ENCODE measurements around the gene ZNF24.

Gene ZNF24

DNA sequence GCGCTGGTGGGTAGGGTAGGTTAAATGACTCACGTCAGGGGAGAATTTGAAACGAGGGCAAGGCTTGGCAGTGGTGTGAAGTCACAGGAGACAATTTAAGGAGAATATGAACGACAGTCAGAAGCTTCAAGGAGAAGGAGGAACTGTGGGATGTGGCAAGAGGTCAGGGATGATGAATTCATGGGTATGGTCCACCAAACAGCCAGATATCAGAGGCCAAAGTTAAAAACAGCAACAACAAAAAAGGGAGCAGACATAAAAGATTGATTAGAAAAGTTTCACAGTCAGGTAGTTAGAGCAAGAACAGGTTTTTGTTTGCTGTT, 34.3 kb upstream of the ZNF24 start:
- no peak overlapping the region for H3K9ac ChIP-seq (ENCODE audit: low read length in 5 of 5)
- H3K4me1 ChIP-seq (ENCODE audit: control insufficient read depth in 5 of 5, insufficient read depth in 5 of 5, low read length in 5 of 5): peaks cover 0 to 16% (median 11%) of the 10 kb centered on the region in 5 donors
- H3K27me3 ChIP-seq (ENCODE audit: control insufficient read depth in 5 of 5, insufficient read depth in 4 of 5, low read length in 5 of 5): no peaks in the 10 kb centered on the region
- no peak overlapping the region for H3K27ac ChIP-seq (ENCODE audit: low read depth, low read length)
- H3K4me3 ChIP-seq (ENCODE audit: low read depth in 1 of 5, low read length in 5 of 5): no peak overlapping the region
- no peaks in the 10 kb centered on the region for H3K9me3 ChIP-seq (ENCODE audit: control insufficient read depth in 5 of 5, low read length in 5 of 5)
- peaks cover 0 to 2% (median 0%) of the 10 kb centered on the region in 5 donors for H3K36me3 ChIP-seq (ENCODE audit: control insufficient read depth in 5 of 5, insufficient read depth in 5 of 5, low read length in 5 of 5)

DNA sequence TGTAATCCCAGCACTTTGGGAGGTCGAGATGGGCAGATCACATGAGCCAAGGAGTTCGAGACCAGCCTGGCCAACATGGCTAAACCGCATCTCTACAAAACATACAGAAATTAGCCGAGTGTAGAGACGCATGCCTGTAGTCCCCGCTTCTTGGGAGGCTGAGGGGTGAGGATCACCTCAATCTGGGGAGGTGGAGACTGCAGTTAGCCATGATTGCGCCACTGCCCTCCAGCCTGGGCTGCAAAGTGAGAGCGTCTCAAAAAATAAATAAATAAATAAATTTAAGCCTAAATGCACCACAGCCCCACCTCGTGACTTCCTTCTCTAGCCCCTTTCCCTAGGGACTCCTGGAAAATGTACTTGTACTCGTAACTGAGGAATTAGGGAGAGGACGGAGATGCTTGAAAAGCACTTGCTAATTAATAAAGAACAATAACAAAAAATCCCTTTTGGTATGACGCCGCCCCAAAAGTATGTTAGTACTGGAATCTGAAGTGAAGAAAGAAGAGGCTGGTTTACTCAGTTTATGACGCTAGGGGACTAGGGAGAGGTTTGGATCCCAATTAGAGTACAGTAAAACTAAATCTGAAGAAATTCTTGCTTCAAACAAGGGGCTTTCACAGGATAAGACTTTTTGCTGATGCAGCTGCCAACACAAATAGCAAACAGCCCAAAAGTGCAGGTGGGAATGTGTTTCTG, 33.8 kb upstream of the ZNF24 start:
- Histone ChIP-seq H3K27ac (ENCODE audit: low read depth, low read length) (no peak overlapping the region), H3K4me1 (ENCODE audit: control insufficient read depth in 5 of 5, insufficient read depth in 5 of 5, low read length in 5 of 5) (peaks cover 0 to 16% (median 11%) of the 10 kb centered on the region in 5 donors), H3K9ac (ENCODE audit: low read length in 5 of 5) (no peak overlapping the region), H3K27me3 (ENCODE audit: control insufficient read depth in 5 of 5, insufficient read depth in 4 of 5, low read length in 5 of 5) (no peaks in the 10 kb centered on the region), H3K4me3 (ENCODE audit: low read depth in 1 of 5, low read length in 5 of 5) (no peak overlapping the region), H3K36me3 (ENCODE audit: control insufficient read depth in 5 of 5, insufficient read depth in 5 of 5, low read length in 5 of 5) (peaks cover 0 to 3% (median 0%) of the 10 kb centered on the region in 5 donors), H3K9me3 (ENCODE audit: control insufficient read depth in 5 of 5, low read length in 5 of 5) (no peaks in the 10 kb centered on the region)

DNA sequence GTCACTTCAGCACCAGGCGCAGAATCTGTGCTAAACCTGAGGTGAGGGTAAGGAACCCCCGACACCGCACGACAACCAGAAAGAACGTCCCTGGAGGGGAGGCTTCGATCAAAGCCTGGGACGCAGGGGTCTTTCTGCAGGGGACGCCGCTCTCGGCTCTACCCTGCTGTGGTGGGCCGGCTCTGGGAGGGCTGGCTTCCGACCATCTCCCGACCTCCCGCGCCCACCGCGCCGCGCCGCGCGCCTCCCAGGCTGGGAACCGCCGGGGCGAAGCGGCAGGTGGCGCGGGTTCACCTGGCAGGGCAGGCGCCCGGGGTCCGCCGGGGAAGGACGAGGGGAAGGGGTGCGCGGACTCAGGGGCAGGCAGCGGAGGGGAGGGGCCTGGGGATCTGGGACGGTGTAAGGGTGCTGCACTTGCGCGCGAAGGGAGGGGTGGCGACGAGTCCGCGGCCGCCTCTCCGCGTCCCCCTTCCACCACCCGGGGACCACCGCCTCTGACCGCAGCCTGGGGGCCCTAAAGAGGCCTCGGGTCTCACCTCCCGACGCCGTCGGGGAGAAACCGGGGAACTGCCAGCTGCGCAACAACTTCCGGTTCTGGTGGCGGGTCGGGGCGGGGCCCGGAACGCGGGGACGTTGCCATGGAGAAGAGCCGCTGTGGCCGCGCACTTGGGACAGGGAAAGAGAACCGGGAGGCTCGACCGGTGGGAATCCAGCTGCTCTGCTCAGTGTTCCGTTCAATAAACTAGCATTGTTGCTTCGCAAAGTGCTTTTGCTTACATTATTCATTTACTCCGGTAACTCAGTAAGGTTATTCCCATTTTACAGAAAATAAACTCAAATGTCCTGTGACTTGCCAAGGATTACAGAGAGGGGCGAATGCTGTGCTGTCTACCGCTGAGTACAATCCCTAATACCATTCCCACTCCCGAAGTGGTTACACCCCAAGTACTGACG, 32.8 kb upstream of the ZNF24 start, which contains the start of gene ZNF396:
TSS of gene ZNF396 (minus strand) at position 596 of the 954 bp plus-strand sequence. CDS start 3,045 bp downstream, outside the sequence.
- peaks cover 0 to 3% (median 0%) of the 10 kb centered on the region in 5 donors for H3K36me3 ChIP-seq (ENCODE audit: control insufficient read depth in 5 of 5, insufficient read depth in 5 of 5, low read length in 5 of 5)
- no peak within 1 kb of the TSS for H3K27ac ChIP-seq (ENCODE audit: low read depth, low read length)
- peaks cover 0 to 16% (median 11%) of the 10 kb centered on the region in 5 donors for H3K4me1 ChIP-seq (ENCODE audit: control insufficient read depth in 5 of 5, insufficient read depth in 5 of 5, low read length in 5 of 5)
- no peaks in the 10 kb centered on the region for H3K27me3 ChIP-seq (ENCODE audit: control insufficient read depth in 5 of 5, insufficient read depth in 4 of 5, low read length in 5 of 5)
- no peaks in the 10 kb centered on the region for H3K9me3 ChIP-seq (ENCODE audit: control insufficient read depth in 5 of 5, low read length in 5 of 5)
- peak within 1 kb of the TSS; percentile 80 to 93 (median 86) for H3K4me3 ChIP-seq (ENCODE audit: low read depth in 1 of 5, low read length in 5 of 5)
- H3K9ac ChIP-seq (ENCODE audit: low read length in 5 of 5): peak within 1 kb of the TSS; percentile 16 to 78 (median 74)

DNA sequence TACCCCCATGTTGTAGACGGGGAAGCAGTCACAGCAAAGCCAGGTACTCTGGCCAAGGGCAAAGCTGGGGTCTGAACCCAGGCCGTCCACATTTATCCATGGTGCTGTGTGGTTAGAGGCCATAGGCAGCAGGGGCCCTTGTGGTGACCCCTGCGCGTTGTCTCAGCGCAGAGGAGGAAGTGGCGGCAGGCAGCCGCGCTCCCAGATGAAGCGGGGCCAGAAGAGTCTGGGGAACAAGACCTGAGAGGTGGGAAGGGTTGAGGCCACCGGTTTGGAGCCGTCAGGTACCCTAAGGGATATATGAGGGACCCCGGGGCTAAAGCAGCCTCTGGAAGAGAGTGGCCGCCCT, 32.1 kb upstream of the ZNF24 start:
- Histone ChIP-seq H3K36me3 (ENCODE audit: control insufficient read depth in 5 of 5, insufficient read depth in 5 of 5, low read length in 5 of 5) (peaks cover 0 to 3% (median 0%) of the 10 kb centered on the region in 5 donors), H3K27ac (ENCODE audit: low read depth, low read length) (no peak overlapping the region), H3K9me3 (ENCODE audit: control insufficient read depth in 5 of 5, low read length in 5 of 5) (no peaks in the 10 kb centered on the region), H3K9ac (ENCODE audit: low read length in 5 of 5) (peak overlapping the region; percentile 16 to 78 (median 74)), H3K4me3 (ENCODE audit: low read depth in 1 of 5, low read length in 5 of 5) (peak overlapping the region; percentile 80 to 93 (median 86)), H3K4me1 (ENCODE audit: control insufficient read depth in 5 of 5, insufficient read depth in 5 of 5, low read length in 5 of 5) (peaks cover 0 to 16% (median 11%) of the 10 kb centered on the region in 5 donors), H3K27me3 (ENCODE audit: control insufficient read depth in 5 of 5, insufficient read depth in 4 of 5, low read length in 5 of 5) (no peaks in the 10 kb centered on the region)

DNA sequence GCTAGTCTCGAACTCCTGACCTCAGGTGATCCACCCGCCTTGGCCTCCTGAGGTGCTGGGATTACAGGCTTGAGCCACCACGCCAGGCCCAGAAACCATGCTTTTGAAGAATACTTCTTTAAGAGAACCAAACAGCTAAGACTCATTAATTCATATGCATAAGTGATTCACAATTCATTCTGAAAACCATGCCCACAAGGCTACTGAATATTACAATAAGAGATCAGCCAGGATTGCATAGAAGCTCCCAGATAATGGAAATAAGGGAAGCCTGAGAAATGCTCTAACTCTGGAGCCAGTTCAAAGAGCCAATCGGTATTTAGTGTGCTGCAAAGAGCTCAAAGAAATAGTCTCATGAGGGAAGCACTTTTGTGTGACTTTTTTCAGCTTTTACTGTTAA, 30.5 kb upstream of the ZNF24 start:
- Histone ChIP-seq H3K36me3 (ENCODE audit: control insufficient read depth in 5 of 5, insufficient read depth in 5 of 5, low read length in 5 of 5) (peaks cover 0 to 3% (median 0%) of the 10 kb centered on the region in 5 donors), H3K27me3 (ENCODE audit: control insufficient read depth in 5 of 5, insufficient read depth in 4 of 5, low read length in 5 of 5) (no peaks in the 10 kb centered on the region), H3K4me1 (ENCODE audit: control insufficient read depth in 5 of 5, insufficient read depth in 5 of 5, low read length in 5 of 5) (peaks cover 0 to 16% (median 11%) of the 10 kb centered on the region in 5 donors), H3K9ac (ENCODE audit: low read length in 5 of 5) (no peak overlapping the region), H3K9me3 (ENCODE audit: control insufficient read depth in 5 of 5, low read length in 5 of 5) (no peaks in the 10 kb centered on the region), H3K4me3 (ENCODE audit: low read depth in 1 of 5, low read length in 5 of 5) (no peak overlapping the region), H3K27ac (ENCODE audit: low read depth, low read length) (no peak overlapping the region)

GRCh38 chr18:35371412-35372195, 27.4 kb upstream of the ZNF24 start:
- Histone ChIP-seq H3K9ac (ENCODE audit: low read length in 5 of 5) (peak overlapping the region in 1 of 5 donors; percentile 11), H3K27me3 (ENCODE audit: control insufficient read depth in 5 of 5, insufficient read depth in 4 of 5, low read length in 5 of 5) (no peaks in the 10 kb centered on the region), H3K4me3 (ENCODE audit: low read depth in 1 of 5, low read length in 5 of 5) (no peak overlapping the region), H3K9me3 (ENCODE audit: control insufficient read depth in 5 of 5, low read length in 5 of 5) (no peaks in the 10 kb centered on the region), H3K4me1 (ENCODE audit: control insufficient read depth in 5 of 5, insufficient read depth in 5 of 5, low read length in 5 of 5) (peaks cover 0 to 6% (median 5%) of the 10 kb centered on the region in 5 donors), H3K36me3 (ENCODE audit: control insufficient read depth in 5 of 5, insufficient read depth in 5 of 5, low read length in 5 of 5) (peaks cover 0 to 8% (median 5%) of the 10 kb centered on the region in 5 donors), H3K27ac (ENCODE audit: low read depth, low read length) (no peak overlapping the region)

GRCh38 chr18:35369126-35369525, 24.9 kb upstream of the ZNF24 start:
- Histone ChIP-seq H3K9ac (ENCODE audit: low read length in 5 of 5) (no peak overlapping the region), H3K9me3 (ENCODE audit: control insufficient read depth in 5 of 5, low read length in 5 of 5) (no peaks in the 10 kb centered on the region), H3K4me3 (ENCODE audit: low read depth in 1 of 5, low read length in 5 of 5) (no peak overlapping the region), H3K27me3 (ENCODE audit: control insufficient read depth in 5 of 5, insufficient read depth in 4 of 5, low read length in 5 of 5) (no peaks in the 10 kb centered on the region), H3K36me3 (ENCODE audit: control insufficient read depth in 5 of 5, insufficient read depth in 5 of 5, low read length in 5 of 5) (peaks cover 0 to 8% (median 5%) of the 10 kb centered on the region in 5 donors), H3K27ac (ENCODE audit: low read depth, low read length) (no peak overlapping the region), H3K4me1 (ENCODE audit: control insufficient read depth in 5 of 5, insufficient read depth in 5 of 5, low read length in 5 of 5) (no peaks in the 10 kb centered on the region)

DNA sequence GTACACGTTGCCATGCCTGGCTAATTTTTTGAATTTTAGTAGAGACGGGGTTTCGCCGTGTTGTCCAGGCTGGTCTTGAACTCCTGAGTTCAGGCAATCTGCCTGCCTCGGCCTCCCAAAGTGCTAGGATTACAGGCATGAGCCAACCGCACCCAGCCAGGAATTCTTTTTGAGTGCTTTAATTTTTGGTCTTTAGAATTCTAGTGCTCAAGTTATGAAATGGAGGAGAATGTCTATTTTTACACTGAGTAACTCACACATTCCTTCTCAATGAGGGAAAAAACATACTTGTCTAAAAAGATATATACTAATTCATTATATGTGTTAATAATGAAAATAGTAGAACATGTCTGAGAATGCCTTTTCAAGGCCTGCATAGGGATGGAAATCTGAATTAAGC, 24.4 kb upstream of the ZNF24 start:
- Histone ChIP-seq H3K9ac (ENCODE audit: low read length in 5 of 5) (no peak overlapping the region), H3K27me3 (ENCODE audit: control insufficient read depth in 5 of 5, insufficient read depth in 4 of 5, low read length in 5 of 5) (no peaks in the 10 kb centered on the region), H3K9me3 (ENCODE audit: control insufficient read depth in 5 of 5, low read length in 5 of 5) (no peaks in the 10 kb centered on the region), H3K27ac (ENCODE audit: low read depth, low read length) (no peak overlapping the region), H3K4me1 (ENCODE audit: control insufficient read depth in 5 of 5, insufficient read depth in 5 of 5, low read length in 5 of 5) (no peaks in the 10 kb centered on the region), H3K36me3 (ENCODE audit: control insufficient read depth in 5 of 5, insufficient read depth in 5 of 5, low read length in 5 of 5) (peaks cover 0 to 7% (median 5%) of the 10 kb centered on the region in 5 donors), H3K4me3 (ENCODE audit: low read depth in 1 of 5, low read length in 5 of 5) (no peak overlapping the region)

DNA sequence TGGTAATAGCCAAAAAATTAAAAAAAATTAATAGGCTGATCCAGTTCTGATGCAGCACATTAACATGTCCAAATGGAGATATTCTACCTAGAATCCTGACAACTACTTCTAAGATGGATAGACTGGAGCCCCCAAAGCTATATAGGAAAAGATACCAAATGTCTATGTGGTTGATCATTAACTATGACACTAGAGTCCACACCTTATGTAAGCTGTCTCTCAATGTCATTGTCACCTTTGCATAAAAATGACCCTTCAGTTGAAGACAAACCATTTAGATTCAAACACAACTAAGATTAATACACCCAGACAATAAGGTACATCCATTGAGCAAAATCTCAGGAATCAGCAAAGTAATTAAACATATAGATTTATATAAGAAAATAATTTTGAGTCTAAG, 18.3 kb upstream of the ZNF24 start:
- Histone ChIP-seq H3K4me3 (ENCODE audit: low read depth in 1 of 5, low read length in 5 of 5) (no peak overlapping the region), H3K36me3 (ENCODE audit: control insufficient read depth in 5 of 5, insufficient read depth in 5 of 5, low read length in 5 of 5) (no peaks in the 10 kb centered on the region), H3K27me3 (ENCODE audit: control insufficient read depth in 5 of 5, insufficient read depth in 4 of 5, low read length in 5 of 5) (no peaks in the 10 kb centered on the region), H3K27ac (ENCODE audit: low read depth, low read length) (no peak overlapping the region), H3K4me1 (ENCODE audit: control insufficient read depth in 5 of 5, insufficient read depth in 5 of 5, low read length in 5 of 5) (no peaks in the 10 kb centered on the region), H3K9ac (ENCODE audit: low read length in 5 of 5) (no peak overlapping the region), H3K9me3 (ENCODE audit: control insufficient read depth in 5 of 5, low read length in 5 of 5) (no peaks in the 10 kb centered on the region)
